ENCODE measurements around the gene TSSC4.
"Not testable (repeated sequence)": the region's sequence is repeated elsewhere in the genome, so short reads cannot be mapped to it uniquely, and the experiment has no call there.

TSSC4 gene

DNA sequence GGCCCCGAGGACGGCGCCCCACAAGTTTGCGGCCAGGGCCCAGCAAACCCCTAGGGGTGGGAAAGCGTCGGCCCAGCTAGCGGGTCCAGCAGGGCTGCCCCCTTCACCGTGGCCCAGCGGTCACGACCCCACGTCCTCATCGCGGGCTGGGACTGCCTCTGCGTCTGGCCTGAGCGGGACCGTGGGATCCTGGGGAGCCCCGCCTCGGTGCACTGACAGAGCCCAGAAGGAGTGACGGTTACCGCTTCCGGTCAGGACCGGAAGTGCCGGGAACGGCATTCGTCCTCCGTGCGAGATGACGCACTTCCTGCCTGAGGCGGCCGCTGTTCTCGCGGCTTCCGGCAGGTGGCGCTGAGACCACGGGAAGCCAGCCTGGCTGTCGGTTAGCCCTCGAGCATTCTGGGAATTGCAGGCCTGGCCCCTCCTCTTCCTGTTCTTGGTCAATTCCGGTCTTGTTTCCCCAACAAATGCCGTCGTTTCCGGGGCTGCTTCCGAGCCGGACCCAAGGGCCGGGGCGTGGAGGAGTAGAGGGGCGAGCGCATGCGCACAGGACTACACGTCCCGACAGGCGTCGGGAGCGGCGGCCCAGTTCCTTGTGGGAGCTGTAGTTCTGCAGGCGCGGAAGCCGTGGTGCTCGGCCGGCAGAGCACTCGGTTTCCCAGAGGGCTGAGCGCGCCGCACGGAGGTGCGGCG lies at the start of gene TSSC4:
TSSC4 (plus strand) TSS at position 682 of the 693 bp plus-strand sequence. CDS start 1,884 bp downstream, outside the sequence.
- peak; percentile 100 for DNase-seq (ENCODE audit: low read depth)

DNA sequence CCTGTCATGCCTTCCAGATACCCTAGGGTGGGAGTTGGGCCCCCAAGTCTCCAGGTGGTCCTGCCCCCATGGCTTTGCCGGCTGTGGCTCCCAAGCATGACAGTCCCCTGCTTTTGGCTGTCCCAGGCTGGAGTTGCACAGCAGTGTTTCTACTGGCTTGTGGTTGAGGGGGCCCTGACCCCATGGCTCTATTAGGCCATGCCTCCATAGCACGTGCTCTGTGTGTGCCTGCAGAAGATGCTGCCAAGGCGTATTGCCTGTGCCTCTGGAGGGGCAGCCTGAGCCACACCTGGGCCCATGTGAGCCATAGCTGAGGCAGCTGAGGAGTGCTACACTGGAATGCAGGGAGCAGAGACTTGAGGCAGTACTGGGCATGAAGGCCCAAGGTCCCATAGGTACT lies 48.8 kb upstream of the TSSC4 start:
- DNase-seq (ENCODE audit: low read depth): no peak

DNA sequence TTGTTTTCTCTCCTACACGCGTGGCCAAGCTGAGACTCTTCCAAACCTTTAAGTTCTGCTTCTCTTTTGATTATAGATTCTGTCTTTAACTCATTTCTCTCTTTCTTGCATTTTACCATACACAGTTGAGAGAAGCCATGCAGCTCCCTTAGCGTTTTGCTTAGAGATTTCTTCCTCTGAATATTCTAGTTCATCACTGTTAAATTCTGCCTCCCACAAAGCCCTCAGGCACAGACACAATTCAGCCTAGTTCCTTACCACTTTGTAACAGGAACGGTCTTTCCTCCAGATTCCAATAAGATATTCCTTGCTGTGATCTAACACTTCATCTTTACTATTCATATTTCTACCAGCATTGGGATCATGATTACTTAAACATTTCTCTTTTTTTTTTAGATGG lies 48.1 kb upstream of the TSSC4 start:
- no peak for DNase-seq (ENCODE audit: low read depth)

DNA sequence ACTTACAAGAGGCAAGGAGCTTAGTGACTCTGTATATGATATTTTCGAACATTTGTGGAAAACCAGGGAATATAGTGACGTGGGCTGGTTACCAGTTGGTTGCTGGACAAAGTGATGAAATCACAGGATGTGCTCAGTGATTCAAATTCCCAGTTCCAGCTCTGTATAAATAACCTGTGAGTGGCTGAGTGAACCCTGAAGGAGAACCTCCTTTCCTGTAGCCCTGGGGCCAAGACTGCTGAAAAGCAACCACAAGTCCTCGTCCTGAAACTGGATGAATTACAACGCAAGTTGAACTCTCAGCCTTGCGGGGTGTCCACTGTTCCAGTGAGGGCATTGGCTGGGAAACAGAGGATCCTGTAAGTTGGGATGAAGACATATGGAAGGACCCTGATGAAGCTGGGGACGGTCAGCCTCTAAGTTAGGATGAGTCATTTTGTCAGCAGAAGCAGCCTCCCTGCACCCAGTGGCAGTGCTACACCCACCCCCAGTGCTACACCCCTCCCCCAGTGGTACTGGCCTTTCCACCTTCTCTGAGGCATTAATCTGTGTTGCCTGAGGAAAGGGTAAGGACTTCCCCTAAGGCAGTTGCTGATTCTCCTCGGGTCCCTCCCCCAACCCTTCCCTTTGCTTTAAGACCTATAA lies 45.4 kb upstream of the TSSC4 start:
- no peak for DNase-seq (ENCODE audit: low read depth)

DNA sequence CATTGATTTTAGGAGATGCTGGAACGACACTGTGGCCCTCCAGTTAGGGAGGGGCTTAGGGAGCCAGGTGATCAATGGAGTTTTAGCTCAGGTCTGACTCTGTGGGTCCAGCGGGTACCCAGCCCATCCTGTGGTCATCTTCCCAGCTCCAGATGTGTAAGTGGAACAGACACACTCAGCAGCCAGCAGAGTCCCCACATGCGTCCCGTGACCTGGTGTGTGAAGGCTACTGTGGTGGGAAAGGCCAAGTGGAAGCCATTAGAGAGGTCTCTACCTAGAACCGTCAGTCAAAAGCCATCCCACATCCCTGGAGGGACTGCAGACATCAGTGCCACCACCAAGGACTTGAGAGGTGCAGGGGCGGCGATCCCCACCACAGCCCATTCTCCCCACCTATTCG lies 43.3 kb upstream of the TSSC4 start:
- no peak for DNase-seq (ENCODE audit: low read depth)

DNA sequence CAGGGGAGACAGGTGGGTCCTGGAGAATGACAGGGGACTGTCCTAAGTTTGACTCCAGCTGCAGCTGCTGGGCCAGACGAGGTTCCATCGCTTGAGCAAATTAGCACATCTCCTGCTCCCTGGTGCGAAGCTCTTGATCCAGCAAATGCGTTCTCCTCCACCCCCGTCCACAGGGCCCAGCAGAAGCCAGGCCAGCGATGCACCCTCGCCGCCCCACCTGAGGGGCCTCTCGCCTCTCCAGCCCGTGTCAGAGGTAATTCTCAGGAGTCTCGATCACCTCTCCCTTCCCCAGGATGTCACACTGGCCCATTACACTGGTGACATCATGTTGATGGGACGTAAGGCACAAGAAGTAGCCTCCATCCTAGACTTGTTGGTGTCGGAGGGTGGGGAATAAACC lies 42.9 kb upstream of the TSSC4 start:
- not testable (repeated sequence) for DNase-seq (ENCODE audit: low read depth)

DNA sequence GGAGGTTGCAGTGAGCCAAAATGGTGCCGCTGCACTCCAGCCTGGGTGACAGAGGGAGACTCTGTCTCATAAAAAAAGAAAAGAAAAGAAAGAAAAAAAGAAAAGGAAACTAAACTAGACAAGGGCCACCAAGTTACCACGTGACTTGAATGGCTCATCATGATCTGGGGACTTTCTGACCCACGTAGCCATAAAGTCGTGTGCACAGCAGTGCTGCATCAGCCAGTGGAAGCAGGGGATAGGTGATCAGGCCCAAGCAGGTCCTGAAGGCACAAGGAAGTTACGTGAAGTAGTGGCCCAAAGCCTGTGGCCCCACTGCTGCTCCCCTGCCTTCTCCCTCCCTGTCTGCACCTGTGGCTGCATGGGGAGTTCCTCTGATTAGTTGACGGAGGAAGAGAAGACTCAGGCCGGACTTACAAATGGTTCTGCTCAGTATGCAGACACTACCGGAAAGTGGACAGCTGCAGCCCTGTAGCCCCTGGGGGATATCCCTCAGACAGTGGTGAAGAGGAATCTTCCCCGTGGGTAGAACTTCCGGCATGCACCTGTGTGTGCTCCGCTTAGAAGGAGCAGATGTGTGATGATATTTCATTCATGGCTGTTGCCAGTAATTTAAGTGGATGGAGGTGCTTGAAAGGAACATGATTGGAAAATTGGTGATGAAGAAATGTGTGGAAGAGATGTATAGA lies 41.7 kb upstream of the TSSC4 start:
- DNase-seq (ENCODE audit: low read depth): no peak

DNA sequence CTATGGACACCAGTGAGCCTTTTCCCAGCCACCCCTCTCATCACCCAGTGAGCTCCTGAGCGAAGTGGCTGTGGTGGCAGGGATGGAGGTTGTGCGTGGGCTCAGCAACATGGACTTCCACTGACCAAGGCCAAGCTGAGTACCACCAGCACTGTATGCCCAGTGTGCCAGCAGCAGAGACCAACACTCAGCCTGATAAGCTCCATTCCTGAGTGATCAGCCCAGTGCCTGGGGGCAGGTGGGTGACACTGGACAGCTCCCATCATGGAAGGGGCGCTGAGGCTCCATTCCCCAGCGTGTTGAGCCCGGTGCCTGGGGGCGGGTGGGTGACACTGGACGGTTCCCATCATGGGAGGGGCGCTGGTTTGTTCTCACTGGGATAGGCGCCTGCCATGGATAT lies 41.0 kb upstream of the TSSC4 start:
- DNase-seq (ENCODE audit: low read depth): no peak

DNA sequence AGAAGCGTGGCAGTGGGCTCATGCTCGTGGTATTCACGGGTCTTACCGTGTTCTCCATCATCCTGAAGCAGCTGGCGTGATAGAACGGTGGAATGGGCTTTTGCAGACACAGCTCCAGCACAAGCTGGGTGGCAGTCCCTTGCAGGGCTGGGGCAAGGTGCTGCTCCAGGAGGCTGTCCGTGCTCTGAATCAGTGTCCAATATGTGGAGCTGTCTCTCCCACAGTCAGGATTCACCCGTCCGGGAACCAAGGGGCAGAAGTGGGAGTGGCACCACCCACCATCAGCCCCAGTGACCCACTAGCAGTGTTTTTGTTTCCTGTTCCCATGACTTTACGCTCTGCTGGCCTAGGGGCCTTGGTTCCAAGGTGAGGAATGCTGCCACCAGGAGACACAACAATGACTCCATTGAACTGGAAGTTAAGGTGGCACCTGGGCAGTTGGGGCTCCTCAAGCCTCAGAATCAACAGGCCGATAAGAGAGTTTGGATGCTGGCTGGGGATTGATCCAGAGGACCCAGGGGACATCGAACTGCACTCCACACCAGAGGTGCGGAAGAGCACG lies 40.4 kb upstream of the TSSC4 start:
- no peak for DNase-seq (ENCODE audit: low read depth)

DNA sequence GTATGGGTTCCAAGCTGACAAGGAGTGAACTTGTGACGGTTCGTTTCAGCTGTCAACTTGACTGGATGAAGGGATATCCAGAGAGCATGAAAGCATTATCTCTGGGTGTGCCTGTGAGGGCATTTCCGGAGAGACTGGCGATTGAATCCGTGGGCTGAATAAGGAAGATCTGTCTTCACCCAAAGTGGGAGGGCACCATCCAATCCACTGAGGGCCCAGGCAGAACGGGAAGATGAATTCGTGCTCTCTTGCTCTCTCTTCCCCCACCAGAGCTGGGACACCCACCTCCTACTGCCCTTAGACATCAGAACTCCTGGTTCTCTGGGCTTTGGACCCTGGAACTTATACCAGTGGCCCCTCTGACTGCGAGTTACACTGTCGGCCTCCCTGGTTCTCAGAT lies 39.0 kb upstream of the TSSC4 start:
- DNase-seq (ENCODE audit: low read depth): no peak

DNA sequence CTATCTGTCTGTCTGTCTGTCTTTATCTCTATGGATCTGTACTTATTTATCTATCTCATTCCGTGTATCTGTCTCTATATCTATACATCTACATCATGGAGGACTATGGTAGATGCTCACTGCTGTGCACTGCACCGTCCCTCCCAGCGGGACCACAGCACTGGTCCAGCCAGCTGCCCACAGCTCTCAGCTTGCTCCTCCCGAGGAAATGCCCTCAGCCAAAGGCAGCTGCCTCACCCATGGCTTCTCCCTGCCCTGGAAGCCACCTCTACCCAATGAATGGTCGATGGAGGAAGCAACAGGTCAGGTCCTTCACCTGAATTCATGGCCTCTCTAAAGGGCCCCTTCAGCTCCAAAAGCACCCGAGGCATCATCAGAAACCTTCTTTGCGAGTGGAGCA lies 38.1 kb upstream of the TSSC4 start:
- no peak for DNase-seq (ENCODE audit: low read depth)

DNA sequence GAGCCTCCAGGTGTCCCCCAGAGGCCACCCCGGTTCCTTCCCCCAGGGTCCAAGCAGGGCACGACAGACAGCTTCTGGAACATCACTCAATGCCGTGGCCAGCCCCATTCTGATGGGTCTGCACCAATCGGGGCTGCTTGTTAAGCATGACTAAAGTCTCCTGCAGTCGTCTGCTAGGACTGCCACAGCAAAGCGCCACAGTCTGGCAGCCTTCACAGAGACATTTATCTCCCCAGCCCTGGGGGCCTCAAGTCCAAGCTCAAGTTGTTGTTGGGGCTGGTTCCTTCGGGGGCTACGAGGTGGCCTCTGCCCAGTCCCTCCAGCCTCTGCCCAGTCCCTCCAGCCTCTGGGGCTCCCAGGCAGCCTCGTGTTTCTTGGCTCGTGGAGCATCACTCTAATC lies 37.4 kb upstream of the TSSC4 start:
- no peak for DNase-seq (ENCODE audit: low read depth)

DNA sequence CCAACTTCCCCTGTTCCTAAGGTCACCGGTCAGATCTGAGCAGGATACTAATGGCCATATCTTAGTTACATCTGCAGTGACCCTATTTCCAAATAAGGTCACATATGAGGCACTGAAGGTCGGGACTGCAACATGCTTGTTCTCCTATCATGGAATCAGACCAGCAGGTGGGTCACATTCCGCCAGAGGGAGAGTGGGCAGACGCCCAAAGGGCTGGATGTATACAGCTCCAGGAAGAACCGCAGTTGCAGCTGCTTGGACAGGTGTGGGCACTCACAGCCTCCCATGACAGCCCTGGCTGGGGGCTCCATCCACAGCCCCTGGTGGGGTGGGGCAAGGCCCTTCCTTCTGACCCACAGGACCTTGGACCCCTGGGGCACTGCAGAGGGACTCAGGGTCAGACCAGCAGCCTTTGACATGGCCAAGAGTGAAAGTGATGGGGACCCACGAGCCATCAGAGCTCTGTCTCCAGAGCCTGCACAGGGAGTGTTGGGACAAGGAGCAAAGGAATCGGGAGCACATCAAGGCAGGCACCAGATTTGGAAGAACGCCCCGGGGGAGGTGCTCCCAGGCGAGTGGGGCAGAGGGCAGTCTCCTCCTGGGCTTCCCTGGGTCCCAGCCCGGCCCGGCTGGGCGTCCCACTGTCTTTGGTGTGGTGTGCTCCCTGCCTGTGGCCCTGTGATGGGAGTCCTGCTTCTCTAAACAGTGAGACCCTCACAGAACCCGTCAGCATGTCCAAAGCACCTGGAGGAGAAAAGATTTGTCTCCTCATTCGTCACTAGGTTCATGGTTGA lies 36.8 kb upstream of the TSSC4 start:
- no peak for DNase-seq (ENCODE audit: low read depth)

DNA sequence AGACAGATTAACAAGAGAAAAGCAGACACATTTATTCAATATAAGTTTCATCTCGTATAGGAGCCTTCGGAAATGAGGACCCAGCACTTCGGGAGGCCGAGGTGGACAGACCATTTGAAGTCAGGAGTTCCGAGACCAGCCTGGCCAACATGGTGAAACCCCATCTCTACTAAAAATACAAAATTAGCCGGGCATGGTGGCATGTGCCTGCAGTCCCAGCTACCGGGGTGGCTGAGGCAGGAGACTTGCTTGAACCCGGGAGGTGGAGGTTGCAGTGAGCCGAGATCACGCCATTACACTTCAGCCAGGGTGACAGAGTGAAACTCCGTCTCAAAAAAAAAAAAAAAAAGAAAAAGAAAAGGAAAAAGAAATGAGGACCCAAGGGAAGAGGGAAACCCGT lies 36.2 kb upstream of the TSSC4 start:
- not testable (repeated sequence) for DNase-seq (ENCODE audit: low read depth)

DNA sequence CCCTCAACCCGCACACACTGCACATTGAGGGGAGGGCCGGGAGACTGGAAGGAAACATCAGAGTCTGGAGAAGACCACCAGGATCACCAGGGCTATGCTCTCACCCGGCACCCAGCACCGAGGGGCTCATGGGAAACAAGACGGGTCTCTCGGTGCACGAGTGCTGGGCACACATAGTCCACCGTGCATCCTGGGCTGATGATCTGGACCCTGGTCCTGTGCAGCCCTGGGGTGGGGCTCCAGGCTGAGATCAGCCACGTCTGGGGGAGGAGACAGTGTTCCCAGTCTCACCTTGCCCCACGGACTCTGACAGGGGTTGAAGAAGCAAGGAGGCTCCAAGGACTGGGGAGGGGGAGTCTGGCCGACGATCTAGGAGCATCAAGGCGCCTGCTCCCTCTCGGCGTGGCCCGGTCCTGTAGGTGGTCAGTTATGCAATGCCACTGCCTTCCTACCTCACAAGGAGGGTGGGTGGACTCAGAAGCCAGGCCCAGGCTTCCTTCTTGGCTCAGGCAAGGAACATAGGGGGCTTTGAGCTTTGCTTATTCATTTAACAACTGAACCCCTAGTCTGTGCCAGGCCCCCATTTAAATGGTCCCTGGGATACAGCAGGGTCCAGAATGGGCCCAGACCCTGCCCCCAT lies 34.9 kb upstream of the TSSC4 start:
- no peak for DNase-seq (ENCODE audit: low read depth)

DNA sequence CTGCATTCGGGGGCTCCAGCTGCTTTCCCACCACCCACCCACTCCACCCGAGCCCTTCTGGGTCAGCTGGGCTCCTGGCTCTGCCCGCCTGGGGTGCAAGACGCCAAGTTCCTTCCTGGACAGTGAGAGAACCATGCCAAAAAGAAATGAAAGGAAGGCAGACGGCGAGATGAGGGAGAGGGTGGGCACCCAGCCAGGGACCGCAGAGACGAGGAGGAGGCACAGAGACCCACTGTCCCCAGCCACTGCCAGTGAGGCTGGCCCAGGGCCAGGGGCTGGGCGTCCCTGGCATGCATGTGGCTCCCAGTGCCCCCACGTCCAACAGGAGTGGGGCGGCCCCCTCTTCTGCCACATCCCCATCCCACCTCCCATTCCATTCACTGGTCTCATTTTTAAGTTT lies 34.3 kb upstream of the TSSC4 start:
- no peak for DNase-seq (ENCODE audit: low read depth)

DNA sequence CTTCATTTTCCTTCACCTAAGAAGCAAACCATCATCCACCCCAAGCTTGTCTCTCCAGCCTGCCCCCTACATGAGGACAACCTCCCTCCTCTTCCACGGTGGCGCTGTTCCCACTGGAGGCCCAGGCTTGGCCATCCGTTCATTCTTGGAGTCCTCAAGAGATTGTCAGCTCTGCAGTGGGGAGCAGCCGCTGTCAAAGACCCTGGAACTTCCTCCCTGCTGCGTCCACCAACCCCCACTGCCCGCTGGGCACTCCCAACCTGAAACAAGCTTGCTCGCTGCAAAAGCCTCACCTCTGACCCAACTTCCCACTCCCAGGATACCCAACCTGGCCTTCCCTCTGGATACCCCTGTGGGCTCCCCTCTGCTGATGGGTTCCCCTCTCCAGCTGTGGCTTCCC lies 33.8 kb upstream of the TSSC4 start:
- no peak for DNase-seq (ENCODE audit: low read depth)

DNA sequence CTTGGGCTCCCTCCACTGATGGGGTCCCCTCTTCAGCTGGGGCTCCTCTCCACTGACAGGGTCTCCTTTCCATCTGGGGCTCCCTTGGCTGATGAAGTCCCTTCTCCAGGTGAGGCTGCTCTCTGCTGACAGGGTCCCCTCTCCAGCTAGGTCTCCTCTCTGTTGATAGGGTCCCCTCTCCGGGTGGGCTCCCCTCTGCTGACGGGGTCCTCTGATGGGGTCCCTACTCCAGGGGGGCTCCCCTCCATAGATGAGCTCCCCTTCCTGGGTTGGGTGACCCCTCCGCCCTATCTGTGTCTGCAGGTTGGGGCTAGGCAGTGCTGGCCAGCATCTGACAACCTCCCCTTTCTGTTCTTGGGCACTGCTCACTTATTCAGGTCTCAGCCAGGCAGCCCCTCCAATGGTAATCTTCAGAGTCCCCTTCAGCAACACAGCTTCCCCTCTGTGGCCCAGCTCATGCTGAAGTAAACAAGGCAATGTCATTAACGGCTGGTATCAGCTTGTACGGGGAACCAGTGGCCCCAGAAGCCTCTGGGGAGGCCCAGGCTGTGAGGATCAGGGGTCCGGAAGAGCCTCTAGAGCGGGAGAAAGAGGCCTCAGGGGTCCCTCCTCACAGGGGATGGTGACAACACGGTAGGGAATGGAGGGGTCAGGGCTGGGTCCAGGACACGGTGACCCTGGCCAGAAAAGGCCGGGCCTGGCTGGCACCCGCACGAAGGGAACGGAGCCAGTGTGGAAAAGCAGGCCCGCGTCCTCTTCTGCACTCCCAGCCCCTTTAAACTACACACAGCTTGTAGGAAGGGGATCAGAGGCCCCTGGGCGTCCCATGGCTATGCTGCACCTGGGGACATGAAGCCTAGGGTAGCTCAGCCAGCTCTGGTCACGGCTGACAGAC lies 33.0 kb upstream of the TSSC4 start:
- DNase-seq (ENCODE audit: low read depth): no peak

DNA sequence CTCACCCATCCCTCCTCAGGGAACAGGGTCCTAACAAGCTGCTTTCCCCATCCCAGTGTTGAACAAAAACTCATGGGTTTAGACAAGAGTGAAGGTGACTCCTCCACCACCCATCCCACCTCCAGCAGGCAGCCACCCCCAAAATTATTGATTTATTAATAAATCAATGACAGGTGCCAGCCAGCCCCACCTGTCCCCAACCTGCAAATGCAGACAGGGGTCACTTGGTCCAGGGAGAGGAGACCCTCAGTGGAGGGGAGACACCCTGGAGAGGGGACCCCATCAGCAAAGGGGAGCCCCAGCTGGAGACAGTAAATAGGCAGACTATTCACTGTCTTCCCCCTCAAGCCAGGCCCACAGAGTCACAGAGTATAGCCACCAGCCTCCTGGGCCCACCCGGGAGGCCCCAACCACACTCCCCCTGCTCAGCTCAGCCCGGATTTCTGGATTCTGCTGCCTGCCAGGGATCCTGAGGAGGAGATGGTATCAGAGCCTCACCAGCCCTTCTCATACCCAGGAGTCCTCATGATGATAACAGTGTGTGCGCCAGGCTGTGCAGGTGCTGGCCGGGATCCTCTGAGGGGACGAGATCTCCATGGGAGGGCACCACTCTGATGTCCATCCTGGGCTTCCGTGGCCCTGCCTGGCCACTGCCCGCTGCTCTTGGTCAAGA lies 32.2 kb upstream of the TSSC4 start:
- no peak for DNase-seq (ENCODE audit: low read depth)

DNA sequence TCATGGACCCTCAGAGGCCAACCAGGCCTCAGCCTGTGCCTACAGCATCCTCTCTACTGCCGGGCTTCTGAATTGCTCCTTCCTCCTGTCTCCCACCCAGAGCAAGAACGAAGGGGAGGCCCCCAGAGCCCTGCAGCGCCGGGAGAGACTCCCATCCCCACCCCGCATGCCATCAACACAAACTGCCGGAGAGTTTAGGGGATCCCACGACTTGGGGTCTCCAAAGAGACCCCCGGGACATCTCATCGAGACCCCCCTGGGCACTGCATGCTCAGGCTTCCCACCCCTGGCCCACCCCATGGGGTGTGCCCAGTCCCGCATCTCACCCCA lies 31.7 kb upstream of the TSSC4 start:
- DNase-seq (ENCODE audit: low read depth): no peak
